Measurements from ENCODE around the gene PARD3B.

Gene PARD3B

GRCh38 chr2:204846471-204846870 is 301.2 kb downstream of the PARD3B start:
- no peak for DNase-seq (ENCODE audit: insufficient read length, low spot score)
- TF ChIP-seq POLR2AphosphoS5 (IDR thresholded peaks at IDR 0.05; ENCODE audit: low read depth, low read length) (no peak), TAF1 (IDR thresholded peaks at IDR 0.05; ENCODE audit: low read depth, low read length) (no peak), PAX5 (IDR thresholded peaks at IDR 0.05; ENCODE audit: insufficient read depth, low read length, severe bottlenecking) (no peak), SPI1 (IDR thresholded peaks at IDR 0.05; ENCODE audit: low read depth, low read length) (no peak), POU2F2 (IDR thresholded peaks at IDR 0.05; ENCODE audit: low read depth, low read length) (no peak), POLR2A (IDR thresholded peaks at IDR 0.05; ENCODE audit: low read depth, low read length) (no peak)
- no peak for FAIRE-seq

- TF ChIP-seq POLR2A (IDR thresholded peaks at IDR 0.05; ENCODE audit: low read depth, low read length) (no peak), SPI1 (IDR thresholded peaks at IDR 0.05; ENCODE audit: low read depth, low read length) (no peak), TAF1 (IDR thresholded peaks at IDR 0.05; ENCODE audit: low read depth, low read length) (no peak), POLR2AphosphoS5 (IDR thresholded peaks at IDR 0.05; ENCODE audit: low read depth, low read length) (no peak), POU2F2 (IDR thresholded peaks at IDR 0.05; ENCODE audit: low read depth, low read length) (no peak), PAX5 (IDR thresholded peaks at IDR 0.05; ENCODE audit: insufficient read depth, low read length, severe bottlenecking) (no peak)
- no peak for DNase-seq (ENCODE audit: insufficient read length, low spot score)
- no peak for FAIRE-seq
These were observed 304.6 kb downstream of the PARD3B start for GRCh38 chr2:204849892-204850291.

- no peak for FAIRE-seq
- TF ChIP-seq TAF1 (IDR thresholded peaks at IDR 0.05; ENCODE audit: low read depth, low read length) = no peak
- no peak for TF ChIP-seq PAX5 (IDR thresholded peaks at IDR 0.05; ENCODE audit: insufficient read depth, low read length, severe bottlenecking)
- TF ChIP-seq POLR2A (IDR thresholded peaks at IDR 0.05; ENCODE audit: low read depth, low read length) = no peak
- TF ChIP-seq POU2F2 (IDR thresholded peaks at IDR 0.05; ENCODE audit: low read depth, low read length) = no peak
- no peak for TF ChIP-seq SPI1 (IDR thresholded peaks at IDR 0.05; ENCODE audit: low read depth, low read length)
- TF ChIP-seq POLR2AphosphoS5 (IDR thresholded peaks at IDR 0.05; ENCODE audit: low read depth, low read length) = no peak
- DNase-seq (ENCODE audit: insufficient read length, low spot score) = no peak
These were observed 305.3 kb downstream of the PARD3B start for GRCh38 chr2:204850581-204850980.

- FAIRE-seq (no peak), DNase-seq (ENCODE audit: insufficient read length, low spot score) (no peak)
- TF ChIP-seq POU2F2 (IDR thresholded peaks at IDR 0.05; ENCODE audit: low read depth, low read length) = no peak
- TF ChIP-seq PAX5 (IDR thresholded peaks at IDR 0.05; ENCODE audit: insufficient read depth, low read length, severe bottlenecking) = no peak
- no peak for TF ChIP-seq SPI1 (IDR thresholded peaks at IDR 0.05; ENCODE audit: low read depth, low read length)
- no peak for TF ChIP-seq POLR2A (IDR thresholded peaks at IDR 0.05; ENCODE audit: low read depth, low read length)
- TF ChIP-seq TAF1 (IDR thresholded peaks at IDR 0.05; ENCODE audit: low read depth, low read length) = no peak
- TF ChIP-seq POLR2AphosphoS5 (IDR thresholded peaks at IDR 0.05; ENCODE audit: low read depth, low read length) = no peak
These were observed 308.6 kb downstream of the PARD3B start for GRCh38 chr2:204853905-204854304.

- FAIRE-seq (no peak), DNase-seq (ENCODE audit: insufficient read length, low spot score) (no peak)
- TF ChIP-seq PAX5 (IDR thresholded peaks at IDR 0.05; ENCODE audit: insufficient read depth, low read length, severe bottlenecking) (no peak), TAF1 (IDR thresholded peaks at IDR 0.05; ENCODE audit: low read depth, low read length) (no peak), POU2F2 (IDR thresholded peaks at IDR 0.05; ENCODE audit: low read depth, low read length) (no peak), POLR2A (IDR thresholded peaks at IDR 0.05; ENCODE audit: low read depth, low read length) (no peak), SPI1 (IDR thresholded peaks at IDR 0.05; ENCODE audit: low read depth, low read length) (no peak), POLR2AphosphoS5 (IDR thresholded peaks at IDR 0.05; ENCODE audit: low read depth, low read length) (no peak)
These were observed 315.0 kb downstream of the PARD3B start for GRCh38 chr2:204860274-204860673.

- DNase-seq (ENCODE audit: insufficient read length, low spot score) = no peak
- no peak for FAIRE-seq
- TF ChIP-seq POU2F2 (IDR thresholded peaks at IDR 0.05; ENCODE audit: low read depth, low read length) (no peak), PAX5 (IDR thresholded peaks at IDR 0.05; ENCODE audit: insufficient read depth, low read length, severe bottlenecking) (no peak), POLR2AphosphoS5 (IDR thresholded peaks at IDR 0.05; ENCODE audit: low read depth, low read length) (no peak), TAF1 (IDR thresholded peaks at IDR 0.05; ENCODE audit: low read depth, low read length) (no peak), SPI1 (IDR thresholded peaks at IDR 0.05; ENCODE audit: low read depth, low read length) (no peak), POLR2A (IDR thresholded peaks at IDR 0.05; ENCODE audit: low read depth, low read length) (no peak)
These were observed 317.5 kb downstream of the PARD3B start for GRCh38 chr2:204862809-204863208.

- TF ChIP-seq SPI1 (IDR thresholded peaks at IDR 0.05; ENCODE audit: low read depth, low read length) (no peak), POU2F2 (IDR thresholded peaks at IDR 0.05; ENCODE audit: low read depth, low read length) (no peak), PAX5 (IDR thresholded peaks at IDR 0.05; ENCODE audit: insufficient read depth, low read length, severe bottlenecking) (no peak), POLR2AphosphoS5 (IDR thresholded peaks at IDR 0.05; ENCODE audit: low read depth, low read length) (no peak), TAF1 (IDR thresholded peaks at IDR 0.05; ENCODE audit: low read depth, low read length) (no peak), POLR2A (IDR thresholded peaks at IDR 0.05; ENCODE audit: low read depth, low read length) (no peak)
- DNase-seq (ENCODE audit: insufficient read length, low spot score) = no peak
- FAIRE-seq = no peak
These were observed 318.1 kb downstream of the PARD3B start for GRCh38 chr2:204863336-204863735.

GRCh38 chr2:204869132-204869823 is 324.0 kb downstream of the PARD3B start:
- DNase-seq (ENCODE audit: insufficient read length, low spot score) (no peak), FAIRE-seq (no peak)
- no peak for TF ChIP-seq TAF1 (IDR thresholded peaks at IDR 0.05; ENCODE audit: low read depth, low read length)
- TF ChIP-seq PAX5 (IDR thresholded peaks at IDR 0.05; ENCODE audit: insufficient read depth, low read length, severe bottlenecking) = no peak
- no peak for TF ChIP-seq POLR2AphosphoS5 (IDR thresholded peaks at IDR 0.05; ENCODE audit: low read depth, low read length)
- no peak for TF ChIP-seq POU2F2 (IDR thresholded peaks at IDR 0.05; ENCODE audit: low read depth, low read length)
- no peak for TF ChIP-seq SPI1 (IDR thresholded peaks at IDR 0.05; ENCODE audit: low read depth, low read length)
- TF ChIP-seq POLR2A (IDR thresholded peaks at IDR 0.05; ENCODE audit: low read depth, low read length) = no peak

- DNase-seq (ENCODE audit: insufficient read length, low spot score) (no peak), FAIRE-seq (no peak)
- TF ChIP-seq POU2F2 (IDR thresholded peaks at IDR 0.05; ENCODE audit: low read depth, low read length) = no peak
- no peak for TF ChIP-seq SPI1 (IDR thresholded peaks at IDR 0.05; ENCODE audit: low read depth, low read length)
- no peak for TF ChIP-seq POLR2AphosphoS5 (IDR thresholded peaks at IDR 0.05; ENCODE audit: low read depth, low read length)
- no peak for TF ChIP-seq POLR2A (IDR thresholded peaks at IDR 0.05; ENCODE audit: low read depth, low read length)
- TF ChIP-seq TAF1 (IDR thresholded peaks at IDR 0.05; ENCODE audit: low read depth, low read length) = no peak
- TF ChIP-seq PAX5 (IDR thresholded peaks at IDR 0.05; ENCODE audit: insufficient read depth, low read length, severe bottlenecking) = no peak
These were observed 324.8 kb downstream of the PARD3B start for GRCh38 chr2:204870053-204870452.

Data from GM12891 (cell line).